GM19452 (cell line): Measurements from ENCODE around the gene METTL3.

Source experiments
- ATAC-seq: cut with Tn5 transposase; IDR thresholded peaks from one replicate; pipeline ENCODE4 v1.9.1; 2021; ENCODE audit not compliant: unreplicated experiment

The METTL3 gene

GRCh38 chr14:21527318-21527679 lies 16.2 kb upstream of the METTL3 start:
- no peak for ATAC-seq

DNA sequence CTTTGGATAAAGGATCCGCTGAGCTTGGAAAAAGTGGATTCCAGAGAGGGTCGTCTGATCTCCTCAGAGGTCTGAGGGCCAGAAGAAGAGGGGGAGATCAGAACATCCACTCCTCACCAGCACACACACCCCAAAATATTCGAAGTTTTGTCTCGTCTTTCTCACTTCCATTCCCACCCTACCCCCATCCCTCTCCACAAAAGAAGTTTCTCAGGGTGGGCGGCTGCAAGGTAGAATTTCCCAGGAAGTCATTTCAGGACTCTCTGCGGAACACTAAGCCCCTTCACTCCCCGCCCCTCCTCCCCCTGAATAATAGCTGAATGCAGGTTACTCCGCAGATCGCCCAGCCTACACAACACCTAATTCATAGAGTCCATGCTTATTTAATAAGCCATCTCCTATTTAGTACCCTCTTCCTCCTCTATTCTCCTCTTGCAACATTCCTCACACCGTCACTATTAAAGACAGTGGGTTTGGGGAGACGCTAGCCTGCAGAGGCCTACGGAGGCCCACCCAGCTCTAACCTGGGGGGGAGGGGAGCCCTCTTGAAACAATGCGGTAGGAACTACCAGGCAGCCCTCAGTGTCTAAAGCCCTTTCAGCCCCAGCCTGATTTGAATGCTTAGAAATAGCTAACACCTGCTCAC lies 15.7 kb upstream of the METTL3 start:
- no peak for ATAC-seq

DNA sequence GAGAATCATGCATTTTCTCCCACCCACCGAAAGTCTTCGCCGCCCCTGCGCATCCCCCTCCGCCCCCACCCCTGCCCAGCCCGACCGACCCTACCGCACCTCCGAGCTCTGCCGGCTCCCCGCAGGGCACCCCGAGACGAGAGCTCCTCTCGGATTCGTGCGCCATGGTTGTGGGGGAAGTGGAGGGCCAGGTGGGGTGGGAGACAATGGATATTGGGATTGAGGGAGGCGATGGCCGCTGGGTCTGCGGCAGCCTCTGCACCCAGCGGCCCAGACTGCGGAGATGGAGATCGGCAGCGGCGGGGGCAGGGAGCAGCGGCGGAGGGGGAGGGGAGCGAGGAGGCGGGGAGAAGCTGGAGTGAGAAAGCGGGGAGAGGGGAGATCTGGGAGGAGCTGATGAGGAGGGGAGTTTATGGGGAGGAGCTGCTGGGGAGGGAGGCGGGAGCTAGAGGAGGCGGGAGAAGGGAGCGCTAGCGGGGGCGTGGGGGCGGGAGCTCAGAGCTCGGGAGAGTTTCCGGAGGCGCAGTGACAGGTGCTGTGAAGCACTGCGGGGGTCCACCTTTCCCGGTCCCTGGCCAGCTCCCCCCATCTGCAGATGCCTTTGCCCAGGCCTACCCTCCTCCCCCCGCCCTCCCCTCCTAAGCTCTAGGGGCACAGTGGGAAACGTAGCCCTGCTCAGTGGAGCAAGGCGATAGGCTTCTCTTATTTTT lies 15.0 kb upstream of the METTL3 start, which contains the start of gene SALL2:
Gene SALL2, minus strand, starts transcription at position 385 of the 710 bp plus-strand sequence. Its CDS starts 219 bp downstream, at position 166.
- ATAC-seq: no peak

DNA sequence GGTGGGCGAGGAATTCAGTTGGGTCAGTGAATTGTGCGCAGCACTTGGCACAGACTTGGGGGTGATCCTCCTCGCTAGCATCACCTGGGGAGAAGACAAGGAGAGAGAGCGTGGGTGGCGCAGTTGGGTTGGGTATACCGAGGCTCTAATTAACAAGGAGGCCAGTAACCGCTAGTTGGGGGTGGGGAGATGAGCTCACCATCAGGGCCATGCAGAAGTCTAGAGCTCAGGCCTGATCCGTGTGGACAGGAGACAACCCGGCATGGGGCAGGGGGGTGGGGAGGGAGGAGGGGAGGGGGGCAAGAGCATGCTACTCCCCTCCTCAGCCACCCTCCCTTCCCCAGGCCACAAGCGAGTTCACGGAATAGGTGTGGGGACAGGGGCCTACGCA lies 14.4 kb upstream of the METTL3 start:
- no peak for ATAC-seq

DNA sequence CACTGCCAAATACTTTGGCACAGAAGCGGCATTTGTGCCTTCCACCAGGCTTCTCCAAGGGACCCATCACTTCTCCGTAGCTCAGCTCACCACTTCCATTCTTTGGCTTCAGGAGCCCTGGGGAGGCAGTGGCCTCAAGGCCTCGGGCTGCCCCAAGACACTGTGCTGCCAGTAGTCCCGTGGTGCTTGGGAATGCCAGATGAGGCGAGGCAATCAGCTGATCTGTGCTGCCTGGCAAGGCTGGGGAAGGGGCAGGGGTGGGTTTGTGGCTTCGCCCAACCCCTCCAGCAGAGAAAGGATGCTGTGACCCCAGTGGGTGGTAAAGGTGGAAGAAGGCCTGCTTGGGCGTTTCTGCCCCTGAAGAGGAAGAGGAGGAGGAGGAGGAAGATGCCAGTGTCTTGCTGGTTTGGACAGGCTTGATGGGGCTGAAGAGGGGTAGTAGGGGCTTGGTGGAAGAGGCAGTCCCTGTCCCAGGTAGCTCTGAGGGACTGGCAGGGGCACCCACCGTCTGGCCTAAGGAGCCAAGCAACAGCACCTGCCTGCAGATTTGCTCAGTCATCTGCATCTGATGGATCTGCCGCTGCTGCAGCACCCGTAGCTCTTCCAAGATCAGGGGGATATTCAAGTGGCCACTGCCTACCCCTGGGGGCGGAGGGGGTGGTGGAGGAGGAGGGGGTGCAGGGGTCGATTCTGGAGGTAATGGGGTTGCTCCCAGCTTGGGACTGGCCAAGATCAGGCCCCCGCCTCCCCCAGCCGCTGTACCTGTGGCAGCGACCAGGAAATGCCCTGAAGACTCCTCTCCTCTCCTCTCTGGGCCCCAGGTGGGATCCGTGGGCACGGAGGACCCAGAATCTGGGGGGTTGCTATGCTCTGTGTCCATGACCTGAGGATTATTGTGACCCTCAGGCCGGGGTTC lies 13.7 kb upstream of the METTL3 start:
- no peak for ATAC-seq

GRCh38 chr14:21523203-21523602 lies 12.1 kb upstream of the METTL3 start:
- ATAC-seq: no peak

GRCh38 chr14:21521501-21521900 lies 10.4 kb upstream of the METTL3 start:
- no peak for ATAC-seq

- ATAC-seq: no peak
Observed at GRCh38 chr14:21520767-21521166, 9.6 kb upstream of the METTL3 start.

DNA sequence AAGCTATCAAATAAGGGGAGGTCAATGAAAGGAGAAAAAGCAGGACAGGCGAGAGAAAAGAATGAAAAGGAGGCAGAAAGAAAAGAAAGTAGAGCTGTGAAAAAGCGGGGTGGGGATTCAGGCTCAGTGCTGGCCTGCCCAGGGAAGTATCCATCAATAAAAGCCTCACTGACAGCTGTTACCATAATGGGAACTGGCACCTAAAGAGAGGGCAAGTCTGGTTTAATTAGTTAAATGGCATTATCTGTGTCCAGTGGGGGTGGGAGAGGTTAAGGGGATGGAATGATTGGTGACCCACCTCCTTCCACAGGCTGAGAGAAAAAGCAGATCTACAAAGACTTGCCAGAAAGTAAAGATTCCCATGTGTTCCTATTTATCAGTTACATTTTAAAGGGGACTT lies 7.6 kb upstream of the METTL3 start:
- ATAC-seq: no peak

DNA sequence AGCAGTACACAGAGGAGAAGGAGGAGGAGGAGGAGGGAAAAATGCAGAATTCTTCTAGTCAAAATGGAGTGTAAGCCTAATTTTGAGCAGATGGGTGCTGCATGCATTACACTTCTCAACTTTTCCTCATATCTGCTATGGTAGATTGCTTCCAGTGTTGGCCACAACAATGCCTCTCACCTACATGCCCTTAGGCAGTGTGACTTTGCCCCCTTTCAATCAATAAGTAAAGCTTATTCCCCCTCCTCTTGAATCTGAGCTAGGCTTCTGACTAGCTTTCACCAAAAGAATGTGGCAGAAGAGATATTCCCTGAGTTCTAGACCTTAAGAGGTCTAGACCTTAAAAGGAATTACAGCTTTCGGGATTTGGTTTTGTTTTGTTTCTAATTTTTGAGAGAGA lies 3.2 kb upstream of the METTL3 start:
- ATAC-seq: no peak

DNA sequence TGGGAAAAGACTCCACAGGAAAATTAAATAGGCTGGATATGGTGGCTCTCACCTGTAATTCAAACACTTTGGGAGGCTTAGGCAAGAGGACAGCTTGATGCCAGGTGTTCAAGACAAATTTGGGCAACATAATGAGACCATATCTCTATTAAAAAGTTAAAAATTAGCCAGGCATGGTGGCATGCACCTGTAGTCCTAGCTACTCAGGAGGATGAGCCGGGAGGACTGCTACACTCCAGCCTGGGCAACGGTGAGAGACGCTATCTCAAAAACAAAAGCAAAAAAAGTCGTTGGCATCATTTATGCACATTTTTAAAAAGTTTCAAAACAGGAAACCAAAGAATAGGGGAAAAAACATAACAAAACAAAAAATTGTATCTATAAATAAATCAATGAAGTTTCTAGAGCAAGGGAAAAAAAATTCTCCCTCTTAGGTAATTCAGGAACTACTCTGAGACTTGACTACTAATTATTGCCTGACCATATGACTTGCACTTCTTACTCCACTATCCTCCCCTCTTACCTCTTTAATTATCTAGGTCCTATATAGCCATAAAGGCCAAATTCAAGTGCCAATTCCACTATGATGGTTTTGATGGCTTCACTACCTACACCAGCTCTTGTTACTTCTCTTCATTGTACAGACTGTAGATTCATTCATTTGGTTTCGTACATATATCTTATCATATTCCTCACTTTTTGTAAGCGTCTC lies 1.6 kb downstream of the METTL3 start:
- ATAC-seq: no peak

DNA sequence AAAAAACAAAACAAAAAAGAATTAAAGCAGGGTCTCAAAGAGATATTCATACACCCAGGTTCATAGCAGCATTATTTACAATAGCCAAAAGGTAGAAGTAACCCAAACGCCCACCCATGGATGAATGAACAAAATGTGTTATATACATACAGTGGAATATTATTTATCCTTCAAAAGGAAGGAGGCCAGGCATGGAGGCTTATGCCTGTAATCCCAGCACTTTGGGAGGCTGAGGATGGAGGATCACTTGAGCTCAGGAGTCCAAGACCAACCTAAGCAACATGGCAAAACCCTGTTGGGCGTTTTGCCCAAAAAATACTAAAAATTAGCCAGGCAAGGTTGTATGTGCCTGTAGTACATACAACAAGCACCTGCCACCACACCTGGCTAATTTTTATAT lies 4.6 kb downstream of the METTL3 start:
- no peak for ATAC-seq

GRCh38 chr14:21505012-21505553 lies 6.1 kb downstream of the METTL3 start:
- ATAC-seq: peak; percentile 77

GRCh38 chr14:21503376-21503775 lies 7.8 kb downstream of the METTL3 start:
- ATAC-seq: no peak

DNA sequence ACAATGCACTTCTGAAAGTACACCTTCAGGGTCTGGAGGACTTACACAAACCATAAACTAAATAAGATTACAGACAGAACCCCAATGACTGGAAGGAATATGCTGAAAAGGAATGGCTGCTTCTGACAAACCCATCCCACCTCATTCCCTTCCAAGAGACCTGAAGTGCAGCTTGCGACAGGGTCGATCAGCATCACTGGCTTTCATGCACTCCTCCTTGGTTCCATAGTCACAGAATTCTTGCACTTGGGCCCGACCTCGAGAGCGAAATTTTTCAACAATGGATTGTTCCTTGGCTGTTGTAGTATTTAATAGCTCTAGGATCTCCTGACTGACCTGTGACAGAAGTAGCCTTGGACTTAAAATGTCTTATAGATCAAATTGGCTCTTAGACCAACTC lies 9.6 kb downstream of the METTL3 start:
- no peak for ATAC-seq

DNA sequence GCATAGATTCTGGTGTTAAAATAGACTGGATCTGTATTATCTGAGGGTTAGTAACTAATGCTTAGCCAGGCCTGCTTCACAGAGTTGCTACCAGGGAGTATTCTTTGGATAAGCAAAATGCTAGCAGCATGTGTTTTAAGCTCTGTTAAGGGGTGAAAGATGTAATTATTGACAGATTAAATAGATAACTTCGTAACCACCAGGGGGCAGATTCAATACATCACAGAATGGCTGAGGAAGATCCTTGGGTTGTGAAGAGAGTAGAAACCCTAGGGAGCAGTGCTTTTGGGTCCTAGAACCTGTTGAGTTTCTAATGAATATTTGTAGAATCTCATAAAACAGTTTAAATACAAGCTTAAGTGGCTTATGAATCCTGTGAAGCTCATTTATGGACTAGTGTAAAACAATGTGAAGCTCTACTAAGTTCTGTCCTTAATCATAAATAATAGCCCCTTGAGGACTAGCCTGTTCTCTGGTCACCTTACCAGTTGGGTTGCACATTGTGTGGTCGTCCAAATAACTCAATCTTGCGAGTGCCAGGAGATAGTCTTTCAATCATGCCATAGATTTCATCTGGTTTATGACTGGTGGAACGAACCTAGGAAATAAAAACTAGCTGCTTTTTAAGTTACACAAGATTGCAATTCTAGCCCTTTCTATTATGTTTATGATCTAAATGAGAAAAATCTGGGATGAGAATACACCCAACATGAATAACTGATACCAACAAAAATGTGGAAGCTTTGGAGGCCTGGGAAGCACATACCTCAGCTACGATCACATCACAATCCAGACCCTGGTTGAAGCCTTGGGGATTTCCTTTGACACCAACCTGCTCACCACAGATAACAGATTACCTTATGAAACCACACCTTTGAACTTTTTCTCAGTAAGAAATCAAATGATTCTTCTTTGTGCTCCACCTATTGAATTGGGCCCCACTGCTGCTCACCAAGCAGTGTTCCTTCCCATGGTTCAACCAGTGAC lies 12.3 kb downstream of the METTL3 start:
- ATAC-seq: no peak

DNA sequence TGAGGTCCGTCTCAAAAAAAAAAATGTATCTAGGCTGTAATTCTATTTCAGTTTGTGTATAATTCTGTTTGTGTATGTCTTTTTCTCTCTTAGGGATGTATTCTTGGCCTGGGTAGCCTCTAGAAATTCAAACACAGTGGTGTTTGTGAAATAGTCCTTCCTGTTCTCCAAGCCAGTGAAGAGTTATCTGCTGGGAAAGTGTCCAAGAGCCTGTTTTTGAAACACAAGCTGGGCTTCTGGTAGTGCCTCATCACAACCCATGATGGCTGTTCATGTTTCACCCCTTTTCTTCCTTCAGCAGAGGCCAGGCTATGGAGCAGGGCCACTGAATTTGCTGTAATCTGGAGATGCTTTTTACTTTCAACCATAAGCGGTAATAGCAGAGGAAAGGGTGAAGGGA lies 14.7 kb downstream of the METTL3 start:
- no peak for ATAC-seq

GRCh38 chr14:21494902-21495762 lies 16.0 kb downstream of the METTL3 start:
- ATAC-seq: no peak

DNA sequence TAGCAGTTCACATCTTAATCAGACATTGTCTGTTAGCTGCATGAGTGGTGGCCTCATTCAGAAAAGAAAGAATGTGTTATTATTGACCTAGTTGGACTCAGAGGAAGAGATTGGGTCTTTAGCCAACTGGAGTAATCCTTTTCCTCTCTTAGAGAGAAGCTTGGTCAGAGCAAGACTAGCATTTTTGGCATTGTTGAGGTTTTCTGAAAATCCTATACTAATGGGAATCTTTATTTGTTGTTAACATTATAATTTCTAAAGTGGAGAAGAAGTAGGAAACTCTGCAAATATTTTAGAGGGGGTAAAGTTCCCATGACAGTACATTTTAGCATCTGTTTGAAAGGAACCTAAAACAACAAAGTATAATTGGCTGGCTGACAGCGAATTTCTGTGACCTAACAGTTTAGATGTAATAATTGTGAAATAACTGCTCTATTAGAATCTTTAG lies 24.5 kb downstream of the METTL3 start:
- ATAC-seq: no peak
